ENCODE measurements around the gene SARNP.

Gene SARNP

GRCh38 chr12:55847033-55847432, 29.5 kb upstream of the SARNP start:
- peak; percentile 91 for DNase-seq
- no peak overlapping the region for H3K27ac ChIP-seq (ENCODE audit: low read length, poor library complexity, severe bottlenecking)
- peak overlapping the region; percentile 86 for H3K9ac ChIP-seq (ENCODE audit: low read length)
- no peak overlapping the region for H2BK120ac ChIP-seq (ENCODE audit: low read depth, low read length)
- no peak overlapping the region for H2AK5ac ChIP-seq (ENCODE audit: low read length, severe bottlenecking)
- WGBS, result 83% methylated on average over 2 of the region's 3 CpGs
- H3K18ac ChIP-seq (ENCODE audit: low read depth in 1 of 2, low read length in 2 of 2), result peak overlapping the region; percentile 32 to 80
- no peak overlapping the region for H3K14ac ChIP-seq (ENCODE audit: low read length in 2 of 2)
- H3K27me3 ChIP-seq (ENCODE audit: control insufficient read depth in 1 of 2, insufficient read depth in 1 of 2, low read length in 2 of 2), result no peaks in the 10 kb centered on the region
- peak overlapping the region in 1 of 2 experiments; percentile 42 for H3K4me3 ChIP-seq (ENCODE audit: insufficient read depth in 1 of 2, low read depth in 1 of 2, low read length in 2 of 2)
- H3K4ac ChIP-seq (ENCODE audit: low read depth in 1 of 2, low read length in 2 of 2), result peak overlapping the region in 1 of 2 experiments; percentile 52
- peak overlapping the region; percentile 88 for H2BK15ac ChIP-seq (ENCODE audit: low read depth, poor library complexity, severe bottlenecking)
- H4K91ac ChIP-seq (ENCODE audit: low read length), result peak overlapping the region; percentile 34
- H3K79me1 ChIP-seq (replicated peaks; ENCODE audit: low read length, poor library complexity, severe bottlenecking), result peaks cover 3% of the 10 kb centered on the region
- peak overlapping the region; percentile 61 for H4K8ac ChIP-seq (ENCODE audit: low read length)
- H3K23ac ChIP-seq (ENCODE audit: low read length in 2 of 2), result no peak overlapping the region
- H2BK5ac ChIP-seq (ENCODE audit: low read depth, low read length, poor library complexity, severe bottlenecking), result no peak overlapping the region
- H3K36me3 ChIP-seq (ENCODE audit: control insufficient read depth in 1 of 2, insufficient read depth in 2 of 2, low read depth in 1 of 2, low read length in 2 of 2), result no peaks in the 10 kb centered on the region
- no peak overlapping the region for H3K4me2 ChIP-seq (ENCODE audit: low read length, poor library complexity, severe bottlenecking)
- H2BK12ac ChIP-seq (ENCODE audit: low read length in 2 of 2), result peak overlapping the region; percentile 77 to 94
- peak overlapping the region; percentile 19 for H2AFZ ChIP-seq (ENCODE audit: low read depth, low read length)
- peaks cover 18% of the 10 kb centered on the region for H3K4me1 ChIP-seq (ENCODE audit: control insufficient read depth, insufficient read depth, low read depth, low read length)
- H3K9me3 ChIP-seq (ENCODE audit: control insufficient read depth, low read length), result no peaks in the 10 kb centered on the region

DNA sequence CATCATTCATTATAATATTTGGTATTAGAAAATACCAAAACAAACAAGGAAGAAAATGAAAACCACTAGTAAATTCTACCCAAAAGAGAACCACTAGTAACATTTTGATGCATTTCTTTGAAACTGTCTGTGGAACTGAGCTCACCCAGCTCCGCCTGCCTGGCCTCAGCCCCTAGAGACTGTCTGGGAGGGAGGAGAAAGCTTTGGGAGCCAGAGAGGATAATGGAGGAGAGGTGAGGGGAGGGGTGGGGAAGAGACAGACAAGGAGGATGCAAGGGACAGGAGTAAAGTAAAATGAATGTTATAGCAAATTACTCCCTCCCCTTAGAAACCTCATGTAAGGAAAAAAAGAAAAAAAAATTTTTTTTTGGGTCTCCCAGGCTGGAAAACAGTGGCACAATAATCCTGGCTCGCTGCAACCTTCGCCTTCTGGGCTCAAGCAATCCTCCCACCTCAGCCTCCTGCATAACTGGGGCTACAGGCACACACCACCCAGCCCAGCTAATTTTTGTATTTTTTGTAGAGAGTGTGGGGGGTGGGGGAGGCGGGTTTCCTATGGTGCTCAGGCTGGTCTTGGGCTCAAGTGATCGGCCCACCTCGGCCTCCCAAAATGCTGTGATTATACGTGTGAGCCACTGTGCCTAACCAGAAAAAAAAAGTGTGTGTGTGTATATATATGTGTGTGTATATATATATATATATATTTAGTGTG, 28.4 kb upstream of the SARNP start:
- no peak overlapping the region for H3K27ac ChIP-seq (ENCODE audit: low read length, poor library complexity, severe bottlenecking)
- DNase-seq, result no peak

GRCh38 chr12:55845361-55845760, 27.8 kb upstream of the SARNP start:
- no peak overlapping the region for H3K27ac ChIP-seq (ENCODE audit: low read length, poor library complexity, severe bottlenecking)

More for the DNA sequence above, 28.4 kb upstream of the SARNP start:
- Histone ChIP-seq H2BK12ac (ENCODE audit: low read length in 2 of 2) (no peak overlapping the region), H2BK120ac (ENCODE audit: low read depth, low read length) (no peak overlapping the region), H3K18ac (ENCODE audit: low read depth in 1 of 2, low read length in 2 of 2) (no peak overlapping the region), H3K4ac (ENCODE audit: low read depth in 1 of 2, low read length in 2 of 2) (peak overlapping the region in 1 of 2 experiments; percentile 26), H3K9me3 (ENCODE audit: control insufficient read depth, low read length) (no peaks in the 10 kb centered on the region), H4K8ac (ENCODE audit: low read length) (no peak overlapping the region), H3K9ac (ENCODE audit: low read length) (peak overlapping the region; percentile 86), H3K4me3 (ENCODE audit: insufficient read depth in 1 of 2, low read depth in 1 of 2, low read length in 2 of 2) (no peak overlapping the region), H4K91ac (ENCODE audit: low read length) (no peak overlapping the region), H3K23ac (ENCODE audit: low read length in 2 of 2) (no peak overlapping the region), H2BK5ac (ENCODE audit: low read depth, low read length, poor library complexity, severe bottlenecking) (no peak overlapping the region), H2AK5ac (ENCODE audit: low read length, severe bottlenecking) (no peak overlapping the region), H3K79me1 (replicated peaks; ENCODE audit: low read length, poor library complexity, severe bottlenecking) (peaks cover 6% of the 10 kb centered on the region), H3K36me3 (ENCODE audit: control insufficient read depth in 1 of 2, insufficient read depth in 2 of 2, low read depth in 1 of 2, low read length in 2 of 2) (peaks cover under 1 to 2% of the 10 kb centered on the region in 2 experiments), H3K4me2 (ENCODE audit: low read length, poor library complexity, severe bottlenecking) (no peak overlapping the region), H3K27me3 (ENCODE audit: control insufficient read depth in 1 of 2, insufficient read depth in 1 of 2, low read length in 2 of 2) (no peaks in the 10 kb centered on the region), H3K4me1 (ENCODE audit: control insufficient read depth, insufficient read depth, low read depth, low read length) (peaks cover 18% of the 10 kb centered on the region), H2BK15ac (ENCODE audit: low read depth, poor library complexity, severe bottlenecking) (no peak overlapping the region), H2AFZ (ENCODE audit: low read depth, low read length) (peak overlapping the region; percentile 46), H3K14ac (ENCODE audit: low read length in 2 of 2) (no peak overlapping the region)
- 92% methylated on average over 5 of the region's 7 CpGs for WGBS

DNA sequence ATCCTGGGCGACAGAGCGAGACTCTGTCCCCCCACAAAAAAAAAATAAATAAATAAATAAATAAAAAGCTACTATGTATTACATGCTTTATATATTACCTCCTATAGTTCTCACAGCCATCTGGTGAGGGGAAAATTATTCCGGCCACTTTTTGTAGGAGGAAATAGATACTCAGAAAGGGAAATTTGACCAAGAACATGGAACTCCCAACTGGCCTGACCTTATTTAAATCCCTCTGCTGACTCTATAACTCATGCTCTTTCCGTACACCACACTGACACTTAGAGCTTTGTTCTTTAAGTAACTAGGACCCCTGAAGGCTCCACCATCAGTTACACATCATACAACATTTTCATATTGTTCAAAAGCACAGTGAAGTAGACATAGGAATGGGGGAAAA, 27.4 kb upstream of the SARNP start:
- Histone ChIP-seq H3K23ac (ENCODE audit: low read length in 2 of 2) (no peak overlapping the region), H2BK12ac (ENCODE audit: low read length in 2 of 2) (peak overlapping the region; percentile 20 to 33), H3K79me1 (replicated peaks; ENCODE audit: low read length, poor library complexity, severe bottlenecking) (peaks cover 11% of the 10 kb centered on the region), H3K9ac (ENCODE audit: low read length) (no peak overlapping the region), H3K4me3 (ENCODE audit: insufficient read depth in 1 of 2, low read depth in 1 of 2, low read length in 2 of 2) (no peak overlapping the region), H4K8ac (ENCODE audit: low read length) (no peak overlapping the region), H2BK5ac (ENCODE audit: low read depth, low read length, poor library complexity, severe bottlenecking) (no peak overlapping the region), H3K4ac (ENCODE audit: low read depth in 1 of 2, low read length in 2 of 2) (peak overlapping the region in 1 of 2 experiments; percentile 85), H3K4me2 (ENCODE audit: low read length, poor library complexity, severe bottlenecking) (no peak overlapping the region), H4K91ac (ENCODE audit: low read length) (no peak overlapping the region), H3K4me1 (ENCODE audit: control insufficient read depth, insufficient read depth, low read depth, low read length) (peaks cover 19% of the 10 kb centered on the region), H2BK120ac (ENCODE audit: low read depth, low read length) (no peak overlapping the region), H3K9me3 (ENCODE audit: control insufficient read depth, low read length) (no peaks in the 10 kb centered on the region), H3K36me3 (ENCODE audit: control insufficient read depth in 1 of 2, insufficient read depth in 2 of 2, low read depth in 1 of 2, low read length in 2 of 2) (peaks cover 8 to 12% of the 10 kb centered on the region in 2 experiments), H3K14ac (ENCODE audit: low read length in 2 of 2) (no peak overlapping the region), H2AK5ac (ENCODE audit: low read length, severe bottlenecking) (no peak overlapping the region), H3K27me3 (ENCODE audit: control insufficient read depth in 1 of 2, insufficient read depth in 1 of 2, low read length in 2 of 2) (no peaks in the 10 kb centered on the region), H3K27ac (ENCODE audit: low read length, poor library complexity, severe bottlenecking) (no peak overlapping the region), H3K18ac (ENCODE audit: low read depth in 1 of 2, low read length in 2 of 2) (peak overlapping the region in 1 of 2 experiments; percentile 0), H2AFZ (ENCODE audit: low read depth, low read length) (no peak overlapping the region), H2BK15ac (ENCODE audit: low read depth, poor library complexity, severe bottlenecking) (no peak overlapping the region)
- DNase-seq, result no peak
- 92% methylated on average over 2 of the region's 4 CpGs for WGBS

More at GRCh38 chr12:55845361-55845760, 27.8 kb upstream of the SARNP start:
- H3K18ac ChIP-seq (ENCODE audit: low read depth in 1 of 2, low read length in 2 of 2), result peak overlapping the region in 1 of 2 experiments; percentile 0
- H3K9me3 ChIP-seq (ENCODE audit: control insufficient read depth, low read length), result no peaks in the 10 kb centered on the region
- no peak overlapping the region for H3K14ac ChIP-seq (ENCODE audit: low read length in 2 of 2)
- H2BK12ac ChIP-seq (ENCODE audit: low read length in 2 of 2), result peak overlapping the region; percentile 20 to 33
- H3K27me3 ChIP-seq (ENCODE audit: control insufficient read depth in 1 of 2, insufficient read depth in 1 of 2, low read length in 2 of 2), result no peaks in the 10 kb centered on the region
- peak overlapping the region; percentile 86 for H3K9ac ChIP-seq (ENCODE audit: low read length)
- peaks cover 11% of the 10 kb centered on the region for H3K79me1 ChIP-seq (replicated peaks; ENCODE audit: low read length, poor library complexity, severe bottlenecking)
- H2BK15ac ChIP-seq (ENCODE audit: low read depth, poor library complexity, severe bottlenecking), result no peak overlapping the region
- H3K4me3 ChIP-seq (ENCODE audit: insufficient read depth in 1 of 2, low read depth in 1 of 2, low read length in 2 of 2), result no peak overlapping the region
- peak overlapping the region; percentile 4 for H4K91ac ChIP-seq (ENCODE audit: low read length)
- peaks cover 7 to 8% of the 10 kb centered on the region in 2 experiments for H3K36me3 ChIP-seq (ENCODE audit: control insufficient read depth in 1 of 2, insufficient read depth in 2 of 2, low read depth in 1 of 2, low read length in 2 of 2)
- DNase-seq, result no peak
- no peak overlapping the region for H2AK5ac ChIP-seq (ENCODE audit: low read length, severe bottlenecking)
- peak overlapping the region; percentile 10 for H4K8ac ChIP-seq (ENCODE audit: low read length)
- H2BK5ac ChIP-seq (ENCODE audit: low read depth, low read length, poor library complexity, severe bottlenecking), result no peak overlapping the region
- no peak overlapping the region for H2BK120ac ChIP-seq (ENCODE audit: low read depth, low read length)
- no peak overlapping the region for H2AFZ ChIP-seq (ENCODE audit: low read depth, low read length)
- 76% methylated on average over 3 of the region's 5 CpGs for WGBS
- H3K4me2 ChIP-seq (ENCODE audit: low read length, poor library complexity, severe bottlenecking), result no peak overlapping the region
- H3K4me1 ChIP-seq (ENCODE audit: control insufficient read depth, insufficient read depth, low read depth, low read length), result peaks cover 19% of the 10 kb centered on the region
- H3K23ac ChIP-seq (ENCODE audit: low read length in 2 of 2), result no peak overlapping the region
- peak overlapping the region in 1 of 2 experiments; percentile 85 for H3K4ac ChIP-seq (ENCODE audit: low read depth in 1 of 2, low read length in 2 of 2)

Measured in mesenchymal stem cell (in vitro differentiated cells and primary cell).